IPS-18c (cell line): Measurements from ENCODE around the gene LRMDA.

Experiments
- H3K4me3 ChIP-seq: 2 replicates; pipeline ENCODE4 v1.7.0; 2013; ENCODE audit warnings: low read depth, mild to moderate bottlenecking, low read length, moderate library complexity; ENCODE audit not compliant: insufficient read depth
- H3K9me3 ChIP-seq: one replicate; pipeline ENCODE4 v1.6.1; 2013; ENCODE audit warnings: mild to moderate bottlenecking, low read length, moderate library complexity; ENCODE audit not compliant: control insufficient read depth, insufficient read depth

LRMDA gene

DNA sequence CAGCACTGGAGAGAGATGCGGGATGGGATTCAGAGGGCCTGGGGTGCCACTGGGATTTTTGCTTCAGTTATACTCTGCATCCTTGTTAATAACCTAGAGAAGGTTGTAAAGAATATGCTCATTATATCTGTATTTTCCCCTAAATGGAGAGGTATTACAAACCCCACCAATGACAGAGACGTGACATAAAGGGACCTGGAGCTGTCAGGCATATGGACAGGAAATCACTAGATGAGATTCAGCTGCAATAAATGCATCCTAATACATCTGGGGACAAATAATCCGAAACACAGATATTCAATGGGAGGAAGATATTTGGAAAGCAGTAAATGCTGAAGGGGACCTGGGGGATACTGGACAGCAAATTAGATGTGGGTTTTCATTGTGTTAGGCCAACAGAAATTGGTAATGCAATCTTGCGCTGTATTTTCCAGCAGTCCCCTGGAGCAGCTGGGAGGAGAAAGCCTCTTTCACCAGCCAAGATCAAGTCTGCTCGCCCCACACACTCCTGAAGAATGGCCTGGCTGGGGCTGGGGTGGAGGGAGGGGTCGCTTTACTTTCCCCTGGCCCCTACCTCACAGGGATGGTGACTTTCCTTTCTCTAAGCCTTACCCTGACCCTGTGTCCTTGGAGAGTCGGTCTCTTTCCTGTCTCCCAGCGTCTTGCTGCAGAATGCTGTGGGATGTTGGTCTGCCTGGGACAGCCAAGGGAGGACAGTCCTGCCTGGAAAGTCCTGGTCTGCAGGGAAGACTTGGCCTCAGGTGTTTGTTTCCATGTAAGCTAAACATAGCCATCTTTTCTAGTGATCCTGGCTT lies 653.8 kb downstream of the LRMDA start:
- H3K4me3 ChIP-seq: no peak overlapping the region

DNA sequence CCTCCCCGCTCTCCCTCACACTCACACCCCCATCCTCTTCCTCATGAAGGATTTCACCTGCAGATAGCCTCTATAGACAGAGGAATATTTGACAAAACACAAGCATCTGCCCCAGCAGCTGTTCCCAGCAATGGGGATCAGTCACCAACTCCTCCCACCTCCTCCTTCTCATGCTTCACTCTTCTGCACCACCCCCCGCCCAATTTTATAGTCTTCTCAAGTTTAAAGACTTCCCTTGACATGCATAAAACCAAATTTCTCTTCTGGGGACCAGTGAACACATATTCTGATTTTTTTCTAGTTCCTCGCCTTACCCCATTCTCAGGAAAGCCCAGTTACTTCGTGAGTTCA lies 654.4 kb downstream of the LRMDA start:
- Histone ChIP-seq H3K4me3 (no peak overlapping the region), H3K9me3 (no peaks in the 10 kb centered on the region)

More for the DNA sequence above, 653.8 kb downstream of the LRMDA start:
- H3K9me3 ChIP-seq: no peaks in the 10 kb centered on the region

GRCh38 chr10:76086170-76086760 lies 654.8 kb downstream of the LRMDA start:
- Histone ChIP-seq H3K9me3 (no peaks in the 10 kb centered on the region), H3K4me3 (no peak overlapping the region)

GRCh38 chr10:76086761-76087639 lies 655.6 kb downstream of the LRMDA start:
- H3K9me3 ChIP-seq: no peaks in the 10 kb centered on the region

DNA sequence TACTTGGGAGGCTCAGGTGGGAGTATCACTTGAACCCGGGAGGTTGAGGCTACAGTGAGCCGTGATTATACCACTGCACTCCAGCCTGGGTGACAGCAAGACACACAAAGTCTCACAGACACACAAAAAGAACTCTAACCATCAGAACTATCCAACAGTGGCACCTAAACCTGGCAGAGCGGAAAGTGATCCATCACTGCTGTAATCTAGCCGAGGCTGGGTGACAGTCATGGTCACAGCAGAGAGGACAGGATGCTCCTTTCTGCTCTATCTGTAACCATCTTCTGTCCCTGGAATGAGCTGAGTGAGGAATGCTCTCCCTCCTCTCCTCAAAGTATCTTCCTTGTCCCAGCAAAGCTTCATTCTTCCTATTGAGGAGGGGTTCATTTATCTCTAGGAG lies 656.6 kb downstream of the LRMDA start:
- no peaks in the 10 kb centered on the region for H3K9me3 ChIP-seq
- H3K4me3 ChIP-seq: no peak overlapping the region

More at GRCh38 chr10:76086761-76087639, 655.6 kb downstream of the LRMDA start:
- no peak overlapping the region for H3K4me3 ChIP-seq

DNA sequence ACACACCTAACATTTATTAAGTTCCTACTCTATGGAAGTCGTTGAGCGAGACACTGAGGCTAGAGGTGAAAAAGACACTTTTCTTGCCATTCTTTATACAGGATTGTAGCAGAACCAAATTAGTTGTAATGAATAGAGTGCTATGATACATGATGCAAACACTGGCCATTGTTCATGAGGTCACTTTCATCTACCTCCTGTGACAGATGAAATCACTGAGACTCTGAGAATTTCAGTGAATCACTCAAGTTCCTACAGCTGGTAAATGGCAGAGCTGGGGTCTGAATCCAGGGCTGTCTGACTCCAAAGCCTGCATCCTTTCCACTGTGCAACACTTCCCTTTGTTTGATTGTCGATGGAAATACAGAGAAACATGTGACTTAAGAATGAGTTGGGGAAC lies 657.6 kb downstream of the LRMDA start:
- no peak overlapping the region for H3K4me3 ChIP-seq
- no peaks in the 10 kb centered on the region for H3K9me3 ChIP-seq

DNA sequence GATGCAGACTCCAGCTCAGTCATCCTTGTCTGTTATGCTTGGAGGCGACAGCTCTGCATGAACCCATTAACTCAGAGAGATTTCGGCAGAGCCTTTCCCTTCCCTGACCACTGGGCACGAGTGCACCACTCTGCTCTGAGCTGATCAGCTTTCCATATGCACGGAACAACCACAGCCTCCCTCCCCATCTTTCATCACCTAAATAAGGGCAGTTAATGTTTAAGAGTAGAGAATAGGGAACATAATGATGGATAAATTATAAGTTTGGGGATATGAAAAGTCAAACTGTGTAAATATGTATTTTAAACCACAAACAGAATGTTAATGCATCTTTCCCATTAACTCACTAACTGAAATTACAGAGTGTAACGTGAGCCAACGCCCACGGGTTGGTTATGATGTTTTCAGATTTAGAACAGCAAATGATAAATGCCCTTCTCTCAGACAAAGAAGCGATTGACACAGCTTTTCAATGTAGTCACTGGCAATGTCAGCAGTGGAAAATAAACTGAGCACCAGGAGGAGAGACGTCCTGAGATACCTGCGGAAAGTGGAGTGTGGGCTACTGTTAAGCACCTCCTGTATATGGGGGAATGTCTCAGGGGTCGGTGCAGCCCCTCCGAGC lies 658.2 kb downstream of the LRMDA start:
- Histone ChIP-seq H3K4me3 (no peak overlapping the region), H3K9me3 (no peaks in the 10 kb centered on the region)

- H3K4me3 ChIP-seq: no peak overlapping the region
- H3K9me3 ChIP-seq: no peaks in the 10 kb centered on the region
Observed at GRCh38 chr10:76091926-76092325, 660.5 kb downstream of the LRMDA start.

DNA sequence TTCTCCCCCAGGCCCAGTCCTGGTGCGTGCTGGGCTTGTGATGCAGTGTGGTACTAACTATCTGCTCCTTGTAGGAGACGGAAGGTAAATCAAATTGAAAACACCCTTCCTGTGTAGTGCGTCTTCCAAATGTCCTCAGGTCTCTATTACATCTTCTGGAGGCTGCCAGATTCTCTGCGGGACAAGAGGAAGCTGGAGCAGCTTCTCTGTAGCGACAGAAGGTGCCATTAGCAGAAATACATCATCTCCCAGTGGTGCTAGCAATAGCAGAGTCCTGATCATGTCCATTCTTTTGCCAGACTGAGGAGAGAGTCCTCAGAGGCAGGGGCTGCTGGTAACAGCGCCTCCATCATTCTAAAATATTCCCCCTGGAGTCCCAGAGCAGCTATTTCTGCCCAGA lies 675.2 kb downstream of the LRMDA start:
- no peak overlapping the region for H3K4me3 ChIP-seq

DNA sequence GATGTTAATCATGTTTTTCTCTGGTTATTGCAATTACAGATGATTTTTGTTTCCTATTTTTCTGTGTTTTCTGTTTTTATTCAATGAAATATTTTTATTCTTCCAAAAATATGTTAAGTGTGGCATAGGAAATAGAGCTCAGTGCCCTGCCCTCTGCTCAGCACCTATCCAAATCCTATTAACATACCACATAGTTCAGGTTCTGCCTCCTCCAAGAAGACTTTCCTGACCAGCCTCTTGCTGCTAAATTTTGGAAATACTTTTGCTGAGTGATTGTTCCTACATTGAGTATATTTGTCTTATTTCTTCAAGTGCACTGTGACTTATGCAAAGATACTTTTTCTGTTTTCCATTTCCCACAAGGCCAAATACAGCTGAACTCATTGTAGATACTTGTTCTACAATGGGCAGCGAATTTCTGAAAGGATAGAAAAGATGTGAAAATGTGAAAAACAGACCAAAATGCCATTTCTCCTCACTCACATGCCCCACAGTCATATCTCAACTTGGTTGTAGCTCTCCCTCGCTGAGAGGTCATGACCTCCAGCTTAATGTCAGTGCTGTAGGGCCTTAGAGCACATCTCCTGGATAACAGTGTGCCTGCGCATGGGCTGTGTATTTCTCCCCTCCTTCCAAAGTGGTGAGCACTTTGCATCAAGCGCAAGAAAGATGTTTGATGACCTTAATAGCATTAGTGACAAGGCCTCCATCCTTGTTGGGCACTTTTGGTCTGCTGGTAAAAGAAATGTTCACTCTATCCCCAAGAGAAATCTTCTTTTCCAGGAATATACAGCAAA lies 677.3 kb downstream of the LRMDA start:
- peaks cover 5% of the 10 kb centered on the region for H3K9me3 ChIP-seq
- no peak overlapping the region for H3K4me3 ChIP-seq

More for the DNA sequence above, 675.2 kb downstream of the LRMDA start:
- no peaks in the 10 kb centered on the region for H3K9me3 ChIP-seq

- H3K4me3 ChIP-seq: no peak overlapping the region
- H3K9me3 ChIP-seq: peaks cover 5% of the 10 kb centered on the region
Observed at GRCh38 chr10:76111404-76111803, 680.0 kb downstream of the LRMDA start.

- Histone ChIP-seq H3K4me3 (peak overlapping the region; percentile 11), H3K9me3 (peaks cover 5% of the 10 kb centered on the region)
Observed at GRCh38 chr10:76111986-76112825, 680.8 kb downstream of the LRMDA start.

GRCh38 chr10:76112826-76113150 lies 681.4 kb downstream of the LRMDA start:
- no peak overlapping the region for H3K4me3 ChIP-seq
- H3K9me3 ChIP-seq: peaks cover 5% of the 10 kb centered on the region

DNA sequence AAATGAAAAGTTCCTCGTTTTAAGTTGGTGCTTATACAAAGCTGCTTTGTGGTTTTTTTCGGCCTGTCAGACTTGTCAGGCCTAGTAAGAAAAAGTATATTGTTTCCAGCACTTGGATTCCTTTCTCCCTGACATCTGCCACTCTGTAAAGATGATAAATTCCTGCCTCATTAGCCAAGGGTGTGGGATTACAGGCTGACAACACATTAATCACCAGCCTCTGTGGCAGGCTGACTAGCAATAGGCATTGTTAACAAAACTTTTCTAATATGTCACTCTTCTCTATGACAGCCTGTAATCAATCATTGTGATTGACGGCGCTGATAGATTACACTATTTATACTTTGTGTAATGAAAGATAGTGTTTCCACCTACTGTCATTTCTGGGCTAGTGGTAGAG lies 682.5 kb downstream of the LRMDA start:
- Histone ChIP-seq H3K4me3 (no peak overlapping the region), H3K9me3 (peaks cover 5% of the 10 kb centered on the region)

DNA sequence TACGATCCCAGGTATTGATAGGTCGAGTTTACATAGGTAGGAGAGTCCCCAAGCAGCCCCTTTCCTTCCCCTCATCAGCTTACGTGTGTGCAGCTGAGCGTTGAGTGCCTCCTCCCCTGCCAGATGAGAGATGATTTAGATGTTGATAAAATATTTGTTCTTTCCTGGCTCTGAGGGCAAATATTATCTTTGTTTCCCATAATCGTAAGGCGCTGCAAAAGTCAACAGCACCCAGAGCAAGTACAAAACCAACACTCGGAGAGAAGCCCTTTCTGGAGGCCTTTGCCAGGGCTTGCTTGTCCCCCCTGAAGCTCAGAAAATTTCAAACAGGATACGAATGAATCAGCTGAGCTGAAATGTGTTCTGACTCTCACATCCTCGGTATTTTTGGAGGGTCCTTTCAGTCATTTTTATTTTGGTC lies 683.2 kb downstream of the LRMDA start:
- no peak overlapping the region for H3K4me3 ChIP-seq
- peaks cover 5% of the 10 kb centered on the region for H3K9me3 ChIP-seq

GRCh38 chr10:76115131-76115470 lies 683.7 kb downstream of the LRMDA start:
- Histone ChIP-seq H3K9me3 (peaks cover 5% of the 10 kb centered on the region), H3K4me3 (no peak overlapping the region)
